ENCODE results near the gene DERL2.

DNA sequence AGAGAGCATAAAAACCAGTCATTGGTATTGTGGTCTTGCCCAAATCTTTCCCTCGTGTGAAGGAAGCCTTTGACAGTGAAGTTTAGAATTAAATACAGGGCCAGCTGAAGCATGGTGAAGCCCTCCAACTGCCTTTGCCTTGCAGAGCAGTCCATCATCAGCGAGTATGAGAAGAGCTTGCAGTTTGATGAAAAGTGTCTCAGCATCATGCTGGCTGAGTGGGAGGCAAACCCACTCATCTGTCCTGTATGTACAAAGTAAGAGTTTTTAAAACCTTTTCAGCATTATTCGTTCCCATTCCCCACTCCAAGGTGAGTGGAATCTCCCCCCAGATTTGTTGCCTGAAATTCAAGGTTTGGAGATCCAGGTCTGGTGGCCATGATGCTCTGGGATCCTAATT, 60.2 kb downstream of the DERL2 start:
- no peak for TF ChIP-seq POLR2AphosphoS5 (IDR thresholded peaks at IDR 0.05)
- TF ChIP-seq, protein P1, sequence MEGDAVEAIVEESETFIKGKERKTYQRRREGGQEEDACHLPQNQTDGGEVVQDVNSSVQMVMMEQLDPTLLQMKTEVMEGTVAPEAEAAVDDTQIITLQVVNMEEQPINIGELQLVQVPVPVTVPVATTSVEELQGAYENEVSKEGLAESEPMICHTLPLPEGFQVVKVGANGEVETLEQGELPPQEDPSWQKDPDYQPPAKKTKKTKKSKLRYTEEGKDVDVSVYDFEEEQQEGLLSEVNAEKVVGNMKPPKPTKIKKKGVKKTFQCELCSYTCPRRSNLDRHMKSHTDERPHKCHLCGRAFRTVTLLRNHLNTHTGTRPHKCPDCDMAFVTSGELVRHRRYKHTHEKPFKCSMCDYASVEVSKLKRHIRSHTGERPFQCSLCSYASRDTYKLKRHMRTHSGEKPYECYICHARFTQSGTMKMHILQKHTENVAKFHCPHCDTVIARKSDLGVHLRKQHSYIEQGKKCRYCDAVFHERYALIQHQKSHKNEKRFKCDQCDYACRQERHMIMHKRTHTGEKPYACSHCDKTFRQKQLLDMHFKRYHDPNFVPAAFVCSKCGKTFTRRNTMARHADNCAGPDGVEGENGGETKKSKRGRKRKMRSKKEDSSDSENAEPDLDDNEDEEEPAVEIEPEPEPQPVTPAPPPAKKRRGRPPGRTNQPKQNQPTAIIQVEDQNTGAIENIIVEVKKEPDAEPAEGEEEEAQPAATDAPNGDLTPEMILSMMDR (IDR thresholded peaks at IDR 0.05) = no peak
